Heart left ventricle (tissue), 13 donors: ENCODE measurements around the gene HMGN1.

Source experiments
- POLR2A ChIP-seq, 2 donors: fragments of 450-650 bp; IDR thresholded peaks; one replicate each; pipeline ENCODE4 v1.6.1; 2017; ENCODE audit warnings: antibody characterized with exemption in 2 of 2, mild to moderate bottlenecking in 2 of 2, moderate library complexity in 2 of 2
- TF ChIP-seq, protein P1 (sequence below), 12 donors: fragments of 200-600 bp; sonication (generic) in 4 of 12; IDR thresholded peaks; one replicate each; pipeline versions ENCODE4 v1.5.0 to v1.8.0; 2018 to 2022; ENCODE audit warnings: antibody characterized with exemption in 12 of 12, mild to moderate bottlenecking in 5 of 12
- donor health status: ischemic (EF 13 %, LVEDD 7.1; RV severe dilation, severe dysfunction).
- donor health status: DM: no; HTN: yes; CAD: no.
- donor health status: DM: no; HTN: no; CAD: no.
- donor health status: ischemic (EF 25% LVEDD 6.9; RV normal size, moderate dysfunction).
- donor health status: ischemic (EF 25% LVEDD 5.7; RV mildly dilated, moderate dysfunction).
- donor health status: ischemic (EF 35%, LVEDD 5.7; RV mildly dilated, moderate dysfunction).
- donor health status: nonischemic (EF 11% LVEDD 7.7; RV severe dilation, severe dysfunction).
- donor health status: DM: yes; HTN: yes; CAD: no.
- donor health status: PGD.
- donor health status: ischemic (EF 29% LVEDD 5.4; RV normal size, mild dysfunction).
- donor health status: nonischemic (EF 23%, LVEDD 6.1; RV moderate dilation, normal function).

DNA sequence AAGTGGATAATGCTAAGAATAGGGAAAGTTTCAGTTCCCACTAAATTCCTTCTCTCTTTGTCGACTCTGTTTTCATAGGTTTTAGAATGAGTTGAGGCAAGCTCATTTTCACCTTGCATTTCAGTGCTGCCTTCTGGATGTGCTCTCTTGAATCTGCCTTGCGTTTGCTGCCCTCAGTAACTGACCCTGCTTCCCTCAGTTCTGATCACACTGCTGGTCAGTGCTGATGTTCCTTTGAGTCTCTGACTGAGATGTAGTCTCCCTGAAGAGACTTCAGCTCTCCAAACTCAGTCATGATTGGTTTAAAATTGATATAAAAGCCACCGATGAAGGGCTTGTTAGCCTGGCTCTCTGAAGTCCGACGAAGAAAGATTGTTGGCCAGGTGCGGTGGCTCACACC is 25.2 kb upstream of the HMGN1 start:
- TF ChIP-seq, protein P1, sequence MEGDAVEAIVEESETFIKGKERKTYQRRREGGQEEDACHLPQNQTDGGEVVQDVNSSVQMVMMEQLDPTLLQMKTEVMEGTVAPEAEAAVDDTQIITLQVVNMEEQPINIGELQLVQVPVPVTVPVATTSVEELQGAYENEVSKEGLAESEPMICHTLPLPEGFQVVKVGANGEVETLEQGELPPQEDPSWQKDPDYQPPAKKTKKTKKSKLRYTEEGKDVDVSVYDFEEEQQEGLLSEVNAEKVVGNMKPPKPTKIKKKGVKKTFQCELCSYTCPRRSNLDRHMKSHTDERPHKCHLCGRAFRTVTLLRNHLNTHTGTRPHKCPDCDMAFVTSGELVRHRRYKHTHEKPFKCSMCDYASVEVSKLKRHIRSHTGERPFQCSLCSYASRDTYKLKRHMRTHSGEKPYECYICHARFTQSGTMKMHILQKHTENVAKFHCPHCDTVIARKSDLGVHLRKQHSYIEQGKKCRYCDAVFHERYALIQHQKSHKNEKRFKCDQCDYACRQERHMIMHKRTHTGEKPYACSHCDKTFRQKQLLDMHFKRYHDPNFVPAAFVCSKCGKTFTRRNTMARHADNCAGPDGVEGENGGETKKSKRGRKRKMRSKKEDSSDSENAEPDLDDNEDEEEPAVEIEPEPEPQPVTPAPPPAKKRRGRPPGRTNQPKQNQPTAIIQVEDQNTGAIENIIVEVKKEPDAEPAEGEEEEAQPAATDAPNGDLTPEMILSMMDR (IDR thresholded peaks at IDR 0.05): no peak
- TF ChIP-seq POLR2A (IDR thresholded peaks at IDR 0.05): no peak
